IPS-18a (cell line): ENCODE measurements around the gene NME1.
"Not testable (repeated sequence)": the region's sequence is repeated elsewhere in the genome, so short reads cannot be mapped to it uniquely, and the experiment has no call there.

Experiments used
- H3K27ac ChIP-seq: one replicate; pipeline ENCODE4 v1.5.1; 2013; ENCODE audit warnings: low read length
- H3K27me3 ChIP-seq: one replicate; pipeline ENCODE4 v1.6.1; 2013; ENCODE audit warnings: mild to moderate bottlenecking, low read length; ENCODE audit not compliant: control insufficient read depth, insufficient read depth
- H3K36me3 ChIP-seq: one replicate; pipeline ENCODE4 v1.6.1; 2013; ENCODE audit warnings: low read depth, low read length; ENCODE audit not compliant: control insufficient read depth
- H3K4me1 ChIP-seq: one replicate; pipeline ENCODE4 v1.6.1; 2013; ENCODE audit warnings: low read depth, low read length; ENCODE audit not compliant: control insufficient read depth
- H3K4me3 ChIP-seq: one replicate; pipeline ENCODE4 v1.5.1; 2013; ENCODE audit warnings: low read length
- H3K9ac ChIP-seq: one replicate; pipeline ENCODE4 v1.6.1; 2013; ENCODE audit warnings: mild to moderate bottlenecking, low read length, moderate library complexity
- H3K9me3 ChIP-seq: one replicate; pipeline ENCODE4 v1.6.1; 2013; ENCODE audit warnings: low read depth, low read length; ENCODE audit not compliant: control insufficient read depth

The NME1 gene

GRCh38 chr17:51153210-51154072 is at the start of gene NME1:
Gene NME1, plus strand, starts transcription at chr17:51153559. Its CDS starts 2,096 bp downstream, at chr17:51155655.
- H3K9me3 ChIP-seq = no peaks in the 10 kb centered on the region
- peak within 1 kb of the TSS; percentile 87 for H3K27ac ChIP-seq
- H3K4me1 ChIP-seq = peaks cover 4% of the 10 kb centered on the region
- H3K36me3 ChIP-seq = peaks cover 18% of the 10 kb centered on the region
- no peaks in the 10 kb centered on the region for H3K27me3 ChIP-seq
- peak within 1 kb of the TSS; percentile 96 for H3K4me3 ChIP-seq
- H3K9ac ChIP-seq = peak within 1 kb of the TSS; percentile 95

- H3K9me3 ChIP-seq = no peaks in the 10 kb centered on the region
- H3K4me3 ChIP-seq = no peak overlapping the region
- no peaks in the 10 kb centered on the region for H3K36me3 ChIP-seq
- no peak overlapping the region for H3K9ac ChIP-seq
- H3K27ac ChIP-seq = no peak overlapping the region
- H3K27me3 ChIP-seq = no peaks in the 10 kb centered on the region
- no peaks in the 10 kb centered on the region for H3K4me1 ChIP-seq
Measured at GRCh38 chr17:51107778-51108177, 45.6 kb upstream of the NME1 start.

- H3K27me3 ChIP-seq, H3K4me1 ChIP-seq, H3K9ac ChIP-seq, H3K36me3 ChIP-seq, H3K27ac ChIP-seq, H3K4me3 ChIP-seq, H3K9me3 ChIP-seq: not testable (repeated sequence)
Measured at GRCh38 chr17:51112303-51113222, 40.8 kb upstream of the NME1 start.

DNA sequence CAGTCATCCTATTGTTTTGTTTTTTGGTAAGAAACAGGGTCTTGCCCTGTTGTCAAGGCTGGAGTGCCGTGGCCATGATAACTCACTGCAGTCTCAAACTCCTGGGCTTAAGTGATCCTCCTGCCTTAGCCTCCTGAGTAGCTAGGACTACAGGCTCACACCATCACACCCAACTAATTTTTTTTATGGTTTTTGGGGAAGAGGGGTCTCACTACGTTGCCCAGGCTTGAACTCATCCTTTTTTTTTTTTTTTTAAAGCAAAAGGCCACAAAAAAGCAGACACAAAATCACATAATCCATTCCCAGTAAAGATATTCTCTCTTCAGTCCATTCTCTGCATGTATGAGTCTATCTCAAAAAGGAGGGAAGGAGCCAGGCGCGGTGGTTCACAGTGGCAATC is 38.2 kb upstream of the NME1 start:
- no peak overlapping the region for H3K27ac ChIP-seq
- peaks cover 8% of the 10 kb centered on the region for H3K4me1 ChIP-seq
- no peaks in the 10 kb centered on the region for H3K9me3 ChIP-seq
- no peaks in the 10 kb centered on the region for H3K36me3 ChIP-seq
- no peak overlapping the region for H3K9ac ChIP-seq
- no peak overlapping the region for H3K4me3 ChIP-seq
- no peaks in the 10 kb centered on the region for H3K27me3 ChIP-seq

GRCh38 chr17:51118330-51119195 is 34.8 kb upstream of the NME1 start:
- Histone ChIP-seq H3K9ac (no peak overlapping the region), H3K4me1 (peaks cover 17% of the 10 kb centered on the region), H3K27ac (no peak overlapping the region), H3K36me3 (no peaks in the 10 kb centered on the region), H3K9me3 (no peaks in the 10 kb centered on the region), H3K4me3 (peak overlapping the region; percentile 88), H3K27me3 (no peaks in the 10 kb centered on the region)

GRCh38 chr17:51119415-51120356 is 33.7 kb upstream of the NME1 start:
- Histone ChIP-seq H3K36me3 (no peaks in the 10 kb centered on the region), H3K27me3 (no peaks in the 10 kb centered on the region), H3K4me1 (peaks cover 17% of the 10 kb centered on the region), H3K9ac (peak overlapping the region; percentile 72), H3K27ac (no peak overlapping the region), H3K4me3 (peak overlapping the region; percentile 88), H3K9me3 (no peaks in the 10 kb centered on the region)

- H3K4me1 ChIP-seq = peaks cover 17% of the 10 kb centered on the region
- H3K36me3 ChIP-seq = no peaks in the 10 kb centered on the region
- H3K9ac ChIP-seq = peak overlapping the region; percentile 72
- H3K27ac ChIP-seq = no peak overlapping the region
- H3K9me3 ChIP-seq = no peaks in the 10 kb centered on the region
- peak overlapping the region; percentile 88 for H3K4me3 ChIP-seq
- H3K27me3 ChIP-seq = no peaks in the 10 kb centered on the region
Measured at GRCh38 chr17:51120357-51120738, 33.0 kb upstream of the NME1 start.

DNA sequence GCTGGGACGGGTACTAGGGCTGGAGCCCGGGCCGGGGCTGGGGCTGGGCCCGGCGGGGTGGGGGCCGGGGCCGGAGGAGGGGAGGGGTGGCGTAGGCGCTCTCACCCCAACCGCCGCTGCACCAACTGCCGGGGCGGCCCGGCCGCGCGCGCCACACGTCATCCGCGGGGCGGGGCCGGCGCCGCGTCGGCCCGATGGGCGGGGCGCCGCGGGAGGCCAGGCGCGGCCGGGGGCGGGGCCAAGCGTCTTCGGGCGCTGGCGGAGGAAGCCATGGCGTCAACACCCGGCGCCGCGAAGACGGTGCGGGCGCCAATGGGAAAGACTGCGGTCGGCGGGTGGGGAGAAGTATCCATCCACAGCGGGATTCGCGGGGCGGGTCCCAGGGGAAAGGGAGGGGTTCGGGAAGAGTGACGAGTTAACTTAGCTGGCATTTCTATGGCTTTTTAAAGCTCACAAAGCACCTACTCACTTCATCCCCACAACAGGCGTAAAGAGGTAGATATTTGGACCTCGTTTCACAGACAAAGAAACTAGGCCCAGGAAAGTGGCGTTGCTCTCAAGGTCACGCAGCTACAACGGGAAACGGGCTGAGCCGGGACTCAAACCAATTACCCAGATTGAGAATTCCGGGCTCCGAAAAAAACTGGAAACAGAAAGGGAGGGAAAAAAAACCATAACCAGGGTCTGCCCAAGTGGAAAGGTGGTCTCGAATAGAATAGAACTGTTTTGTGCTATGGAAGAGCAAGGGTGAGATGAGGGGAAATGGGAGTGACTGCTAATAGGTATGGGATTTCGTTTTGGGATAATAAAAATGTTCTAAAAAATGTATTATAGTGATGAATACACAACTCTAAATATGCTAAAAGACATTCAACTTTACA is 32.4 kb upstream of the NME1 start, which contains the start of gene SPAG9:
TSS of gene SPAG9 (minus strand) at position 130 of the 881 bp plus-strand sequence. CDS start 212 bp downstream, outside the sequence.
- Histone ChIP-seq H3K9me3 (no peaks in the 10 kb centered on the region), H3K9ac (peak within 1 kb of the TSS; percentile 90), H3K27me3 (no peaks in the 10 kb centered on the region), H3K27ac (peak within 1 kb of the TSS; percentile 91), H3K36me3 (no peaks in the 10 kb centered on the region), H3K4me3 (peak within 1 kb of the TSS; percentile 88), H3K4me1 (peaks cover 17% of the 10 kb centered on the region)

GRCh38 chr17:51121620-51122472 is 31.5 kb upstream of the NME1 start:
- Histone ChIP-seq H3K36me3 (no peaks in the 10 kb centered on the region), H3K9me3 (no peaks in the 10 kb centered on the region), H3K4me3 (peak overlapping the region; percentile 87), H3K9ac (peak overlapping the region; percentile 90), H3K27ac (peak overlapping the region; percentile 91), H3K4me1 (peaks cover 17% of the 10 kb centered on the region), H3K27me3 (no peaks in the 10 kb centered on the region)
